HG02973 (cell line): ENCODE results near the gene RXRA.
A peak's percentile ranks its signal among the peaks of the same experiment; 100 is the strongest.

Experiments
- ATAC-seq: cut with Tn5 transposase; IDR thresholded peaks from one replicate; pipeline ENCODE4 v1.9.1; 2021; ENCODE audit warnings: moderate library complexity; ENCODE audit not compliant: unreplicated experiment

Gene RXRA

GRCh38 chr9:134378901-134379338, 52.7 kb downstream of the RXRA start:
- ATAC-seq, result no peak

- no peak for ATAC-seq
These were observed 53.6 kb downstream of the RXRA start for GRCh38 chr9:134379831-134380365.

- ATAC-seq, result no peak
These were observed 54.5 kb downstream of the RXRA start for GRCh38 chr9:134380542-134381271.

- ATAC-seq, result no peak
These were observed 55.0 kb downstream of the RXRA start for GRCh38 chr9:134381272-134381661.

- no peak for ATAC-seq
These were observed 55.6 kb downstream of the RXRA start for GRCh38 chr9:134381671-134382516.

- ATAC-seq, result no peak
These were observed 56.5 kb downstream of the RXRA start for GRCh38 chr9:134382733-134383132.

GRCh38 chr9:134383148-134383547, 56.9 kb downstream of the RXRA start:
- no peak for ATAC-seq

- ATAC-seq, result no peak
These were observed 58.7 kb downstream of the RXRA start for GRCh38 chr9:134384811-134385479.

GRCh38 chr9:134385915-134386314, 59.7 kb downstream of the RXRA start:
- no peak for ATAC-seq

- ATAC-seq, result no peak
These were observed 60.9 kb downstream of the RXRA start for GRCh38 chr9:134386951-134387831.

- ATAC-seq, result no peak
These were observed 62.1 kb downstream of the RXRA start for GRCh38 chr9:134388289-134388808.

- no peak for ATAC-seq
These were observed 62.7 kb downstream of the RXRA start for GRCh38 chr9:134388976-134389375.

GRCh38 chr9:134389642-134390041, 63.4 kb downstream of the RXRA start:
- ATAC-seq, result no peak

- peak; percentile 25 for ATAC-seq
These were observed 64.3 kb downstream of the RXRA start for GRCh38 chr9:134390537-134390936.

GRCh38 chr9:134390947-134391318, 64.7 kb downstream of the RXRA start:
- peak; percentile 9 for ATAC-seq

GRCh38 chr9:134391319-134392231, 65.3 kb downstream of the RXRA start:
- peak; percentile 36 for ATAC-seq

- no peak for ATAC-seq
These were observed 66.6 kb downstream of the RXRA start for GRCh38 chr9:134392900-134393299.

- no peak for ATAC-seq
These were observed 67.5 kb downstream of the RXRA start for GRCh38 chr9:134393582-134394280.
